Smooth muscle cell (in vitro differentiated cells): ENCODE measurements around the gene CDIP1. TPM values are rescaled to one million over a fixed set of nuclear protein-coding genes. Genes with fewer than 3 reads are reported as not detected.

Source experiments
- DNase-seq: peaks from one replicate; lab custom pipeline; 2025; ENCODE audit not compliant: unreplicated experiment; lab: John Stamatoyannopoulos, UW
- H2AFZ ChIP-seq: fragments of 200-600 bp; sonication (generic); 2 replicates; pipeline ENCODE4 v1.6.0; 2016; ENCODE audit warnings: antibody characterized with exemption, low read depth, mild to moderate bottlenecking
- H3F3A ChIP-seq: fragments of 200-600 bp; sonication (generic); 2 replicates; pipeline ENCODE4 v1.6.0; 2017; ENCODE audit warnings: antibody characterized with exemption, low read depth
- H3K27ac ChIP-seq: fragments of 200-600 bp; sonication (generic); 2 replicates; pipeline ENCODE4 v1.5.1; 2016; ENCODE audit warnings: low read depth, mild to moderate bottlenecking
- H3K27me3 ChIP-seq: fragments of 200-600 bp; sonication (generic); 2 replicates; pipeline ENCODE4 v1.6.1; 2016; ENCODE audit warnings: low read depth, mild to moderate bottlenecking
- H3K36me3 ChIP-seq: fragments of 200-600 bp; sonication (generic); 2 replicates; pipeline ENCODE4 v1.5.1; 2016; ENCODE audit warnings: low read depth
- H3K4me1 ChIP-seq: fragments of 200-600 bp; sonication (generic); 2 replicates; pipeline ENCODE4 v1.5.1; 2016; ENCODE audit warnings: low read depth
- H3K4me2 ChIP-seq: fragments of 200-600 bp; sonication (generic); 2 replicates; pipeline ENCODE4 v1.6.0; 2016; ENCODE audit warnings: mild to moderate bottlenecking
- H3K4me3 ChIP-seq: fragments of 200-600 bp; sonication (generic); 2 replicates; pipeline ENCODE4 v1.5.1; 2016; ENCODE audit warnings: mild to moderate bottlenecking
- H3K79me2 ChIP-seq: fragments of 200-600 bp; sonication (generic); 2 replicates; pipeline ENCODE4 v1.6.0; 2016; ENCODE audit warnings: low read depth, mild to moderate bottlenecking
- H3K9ac ChIP-seq: fragments of 200-600 bp; sonication (generic); 2 replicates; pipeline ENCODE4 v1.6.0; 2016; ENCODE audit warnings: low read depth
- H3K9me3 ChIP-seq: fragments of 200-600 bp; sonication (generic); replicated peaks from 2 replicates; pipeline ENCODE4 v1.5.1; 2016; ENCODE audit warnings: low read depth
- H4K20me1 ChIP-seq: fragments of 200-600 bp; sonication (generic); 2 replicates; pipeline ENCODE4 v1.6.0; 2016; ENCODE audit warnings: low read depth
- CTCF ChIP-seq: fragments of 200-600 bp; sonication (generic); IDR thresholded peaks from 2 replicates; pipeline ENCODE4 v1.5.1; 2017; ENCODE audit warnings: borderline replicate concordance, mild to moderate bottlenecking, antibody characterized with exemption; ENCODE audit not compliant: insufficient read depth, poor library complexity, severe bottlenecking
- WGBS: methylation state at CpG from one replicate; pipeline ENCODE4 v1.1.7; 2016; ENCODE audit warnings: low lambda C conversion rate; 5-methylcytosine and 5-hydroxymethylcytosine counted together
- polyA plus RNA-seq: library from polyadenylated mRNA; unstranded; fragments of >200 nt; fragmentation: Nextera tagmentation; extraction: Ambion mirVana; gene quantifications from 2 replicates; pipeline ENCODE4 v1.2.1, GENCODE V29; 2016
- total RNA-seq: library from RNA; depleted of rRNA; stranded (reverse); fragments of >200 nt; gene quantifications from 2 replicates; pipeline ENCODE4 v1.2.3, GENCODE V29; 2014

The CDIP1 gene
- total and polyA plus RNA-seq, 2 experiments from 2014 or later: 19.7 to 36.9 TPM

GRCh38 chr16:4524571-4524970 lies 14.0 kb downstream of the CDIP1 start:
- no peak overlapping the region for H3K9ac ChIP-seq
- H3K79me2 ChIP-seq: peaks cover 19% of the 10 kb centered on the region

GRCh38 chr16:4523686-4524085 lies 14.9 kb downstream of the CDIP1 start:
- TF ChIP-seq CTCF: no peak
- Histone ChIP-seq H3K27ac (peak overlapping the region; percentile 51), H3K27me3 (no peaks in the 10 kb centered on the region), H3K4me3 (no peak overlapping the region), H4K20me1 (peaks cover 85% of the 10 kb centered on the region), H3K4me2 (no peak overlapping the region), H3F3A (no peaks in the 10 kb centered on the region), H3K36me3 (no peaks in the 10 kb centered on the region), H3K79me2 (peaks cover 18% of the 10 kb centered on the region), H2AFZ (no peak overlapping the region), H3K9ac (no peak overlapping the region), H3K4me1 (peaks cover 13% of the 10 kb centered on the region), H3K9me3 (no peaks in the 10 kb centered on the region)
- 91% methylated on average over 4 of the region's 4 CpGs for WGBS
- no peak for DNase-seq

More at GRCh38 chr16:4524571-4524970, 14.0 kb downstream of the CDIP1 start:
- H3K9me3 ChIP-seq: no peaks in the 10 kb centered on the region
- H4K20me1 ChIP-seq: peaks cover 85% of the 10 kb centered on the region
- no peaks in the 10 kb centered on the region for H3K27me3 ChIP-seq
- no peak for DNase-seq
- no peak overlapping the region for H3K27ac ChIP-seq
- TF ChIP-seq CTCF: no peak
- H3K4me2 ChIP-seq: no peak overlapping the region
- H3F3A ChIP-seq: peaks cover 5% of the 10 kb centered on the region
- no peaks in the 10 kb centered on the region for H3K36me3 ChIP-seq
- H3K4me3 ChIP-seq: no peak overlapping the region
- H2AFZ ChIP-seq: no peak overlapping the region
- peaks cover 19% of the 10 kb centered on the region for H3K4me1 ChIP-seq

- WGBS: 80% methylated on average over 8 of the region's 8 CpGs
- peak; percentile 29 for DNase-seq
Observed at GRCh38 chr16:4522051-4522581, 16.5 kb downstream of the CDIP1 start.

More at GRCh38 chr16:4522051-4522581, 16.5 kb downstream of the CDIP1 start:
- no peak overlapping the region for H3K4me3 ChIP-seq
- H3K9ac ChIP-seq: no peak overlapping the region
- H3F3A ChIP-seq: no peaks in the 10 kb centered on the region
- no peak for TF ChIP-seq CTCF
- H3K27ac ChIP-seq: peak overlapping the region; percentile 51
- H3K4me2 ChIP-seq: no peak overlapping the region
- no peaks in the 10 kb centered on the region for H3K27me3 ChIP-seq
- H2AFZ ChIP-seq: no peak overlapping the region
- no peaks in the 10 kb centered on the region for H3K9me3 ChIP-seq
- no peaks in the 10 kb centered on the region for H3K36me3 ChIP-seq
- H3K4me1 ChIP-seq: peaks cover 13% of the 10 kb centered on the region
- peaks cover 85% of the 10 kb centered on the region for H4K20me1 ChIP-seq
- H3K79me2 ChIP-seq: peaks cover 4% of the 10 kb centered on the region
